ENCODE results near the gene VPS9D1.

GRCh38 chr16:89732142-89732917 is 11.6 kb upstream of the VPS9D1 start:
- TF ChIP-seq GATA1 (IDR thresholded peaks at IDR 0.05; ENCODE audit: low read depth, low read length) (no peak), POLR2A (IDR thresholded peaks at IDR 0.05; ENCODE audit: low read length) (no peak)

Data from erythroblast (primary cell).